Upper lobe of left lung (tissue), 6 donors: ENCODE measurements around the gene EML1. TPM values are rescaled to one million over a fixed set of nuclear protein-coding genes. Genes with fewer than 3 reads are reported as not detected.
A peak's percentile ranks its signal among the peaks of the same experiment; 100 is the strongest.

Source experiments
- ATAC-seq, 2 donors: fragments of 200-7000 bp; cut with Tn5 transposase; one replicate each; pipeline ENCODE4 v1.9.1; 2022; ENCODE audit warnings: mild to moderate bottlenecking in 2 of 2, moderate library complexity in 2 of 2; ENCODE audit not compliant: low FRiP score in 2 of 2
- DNase-seq, 2 donors: peaks; one replicate each; pipeline ENCODE4 v3.0.0-alpha.2; 2019 to 2020
- H3K27ac ChIP-seq, 4 donors: fragments of 200-600 bp; sonication (generic); one replicate each; pipeline ENCODE4 v1.5.1; 2016 to 2019
- H3K27me3 ChIP-seq, 4 donors: fragments of 200-600 bp; sonication (generic); one replicate each; pipeline ENCODE4 v1.5.1; 2017 to 2019
- H3K36me3 ChIP-seq, 4 donors: fragments of 200-600 bp; sonication (generic); one replicate each; pipeline ENCODE4 v1.5.1; 2016 to 2019
- H3K4me1 ChIP-seq, 4 donors: fragments of 200-600 bp; sonication (generic); one replicate each; pipeline ENCODE4 v1.5.1; 2018 to 2019
- H3K4me3 ChIP-seq, 4 donors: fragments of 200-600 bp; sonication (generic); one replicate each; pipeline ENCODE4 v1.5.1; 2017 to 2019; ENCODE audit warnings: mild to moderate bottlenecking in 2 of 4, moderate library complexity in 1 of 4
- H3K9me3 ChIP-seq, 4 donors: fragments of 200-600 bp; sonication (generic); one replicate each; pipeline ENCODE4 v1.5.1; 2018 to 2019
- CTCF ChIP-seq, 6 experiments: fragments of 450-650 bp in 4 of 6; fragments of 200-600 bp in 2 of 6; sonication (generic) in 2 of 6; IDR thresholded peaks; one replicate each; pipeline ENCODE4 v1.5.1; 2016 to 2019; ENCODE audit warnings: antibody characterized with exemption in 6 of 6
- EP300 ChIP-seq, 4 donors: sonication (generic); formaldehyde crosslinking; IDR thresholded peaks; one replicate each; pipeline ENCODE4 v1.5.1; 2017; ENCODE audit warnings: antibody characterized with exemption in 4 of 4, control low read depth in 2 of 4
- POLR2A ChIP-seq, 4 donors: fragments of 450-650 bp; IDR thresholded peaks; one replicate each; pipeline ENCODE4 v1.5.1; 2016 to 2017; ENCODE audit warnings: antibody characterized with exemption in 4 of 4, mild to moderate bottlenecking in 2 of 4
- POLR2AphosphoS5 ChIP-seq, 2 donors: sonication (generic); formaldehyde crosslinking; IDR thresholded peaks; one replicate each; pipeline ENCODE4 v1.5.1; 2017; ENCODE audit warnings: antibody characterized with exemption in 2 of 2
- WGBS, 2 donors: methylation state at CpG; one replicate each; pipeline ENCODE4 v1.1.5; 2017 to 2018; 5-methylcytosine and 5-hydroxymethylcytosine counted together
- total RNA-seq, 6 donors: library from RNA; depleted of rRNA in 4 of 6; stranded (reverse); fragments of >200 nt in 4 of 6; gene quantifications; one replicate each; pipeline versions ENCODE4 v1.1.0 to v1.2.1, GENCODE V29; 2016 to 2021
- donor health status: DM: no; HTN: no; CAD: no; lungs with moderate emphysema.
- donor health status: DM: no; HTN: yes; CAD: no; lungs with severe emphysema.

EML1 gene
- total RNA-seq, 6 donors from 2014 or later: 22.2 to 55.5 (median 36.4) TPM

- DNase-seq (no peak), ATAC-seq (no peak)
- H3K4me1 ChIP-seq: peaks cover 8 to 23% (median 16%) of the 10 kb centered on the region in 4 donors
- no peak overlapping the region for H3K4me3 ChIP-seq
- no peak for TF ChIP-seq POLR2AphosphoS5 (IDR thresholded peaks at IDR 0.05)
- TF ChIP-seq POLR2A (IDR thresholded peaks at IDR 0.05): no peak
- no peak for TF ChIP-seq CTCF (IDR thresholded peaks at IDR 0.05)
- TF ChIP-seq EP300 (IDR thresholded peaks at IDR 0.05): no peak
- no peaks in the 10 kb centered on the region for H3K27me3 ChIP-seq
- no peak overlapping the region for H3K27ac ChIP-seq
- 92 to 95% methylated on average over 9 of the region's 9 CpGs for WGBS, 2 donors
- no peaks in the 10 kb centered on the region for H3K9me3 ChIP-seq
- peaks cover 4 to 45% (median 21%) of the 10 kb centered on the region in 4 donors for H3K36me3 ChIP-seq
Measured at GRCh38 chr14:99943620-99944019, 150.4 kb downstream of the EML1 start.

GRCh38 chr14:99944241-99944651 lies 151.0 kb downstream of the EML1 start:
- 81 to 84% methylated on average over 12 to 13 of the region's 13 CpGs for WGBS, 2 donors
- TF ChIP-seq CTCF (IDR thresholded peaks at IDR 0.05) (no peak), POLR2A (IDR thresholded peaks at IDR 0.05) (no peak), EP300 (IDR thresholded peaks at IDR 0.05) (no peak), POLR2AphosphoS5 (IDR thresholded peaks at IDR 0.05) (no peak)
- H3K9me3 ChIP-seq: no peaks in the 10 kb centered on the region
- H3K36me3 ChIP-seq: peaks cover 4 to 39% (median 16%) of the 10 kb centered on the region in 4 donors
- no peak overlapping the region for H3K4me3 ChIP-seq
- DNase-seq: no peak
- no peak overlapping the region for H3K27ac ChIP-seq
- no peaks in the 10 kb centered on the region for H3K27me3 ChIP-seq
- no peak for ATAC-seq
- H3K4me1 ChIP-seq: peaks cover 12 to 28% (median 19%) of the 10 kb centered on the region in 4 donors

GRCh38 chr14:99945732-99946651 lies 152.8 kb downstream of the EML1 start:
- Histone ChIP-seq H3K4me3 (no peak overlapping the region), H3K9me3 (no peaks in the 10 kb centered on the region), H3K36me3 (peaks cover 3 to 23% (median 5%) of the 10 kb centered on the region in 4 donors), H3K27me3 (no peaks in the 10 kb centered on the region), H3K4me1 (peaks cover 13 to 42% (median 27%) of the 10 kb centered on the region in 4 donors), H3K27ac (no peak overlapping the region)
- TF ChIP-seq POLR2A (IDR thresholded peaks at IDR 0.05) (no peak), CTCF (IDR thresholded peaks at IDR 0.05) (no peak), EP300 (IDR thresholded peaks at IDR 0.05) (no peak), POLR2AphosphoS5 (IDR thresholded peaks at IDR 0.05) (no peak)
- WGBS, 2 donors: 56 to 61% methylated on average over 15 to 17 of the region's 17 CpGs
- DNase-seq: peak in 1 of 2 donors; percentile 55
- ATAC-seq: no peak

GRCh38 chr14:99946652-99947489 lies 153.7 kb downstream of the EML1 start:
- WGBS, 2 donors: 38 to 42% methylated on average over 26 to 32 of the region's 33 CpGs
- Histone ChIP-seq H3K36me3 (peaks cover 0 to 16% (median 5%) of the 10 kb centered on the region in 4 donors), H3K27ac (peak overlapping the region in 1 of 4 donors; percentile 1), H3K9me3 (no peaks in the 10 kb centered on the region), H3K27me3 (no peaks in the 10 kb centered on the region), H3K4me1 (peaks cover 13 to 46% (median 29%) of the 10 kb centered on the region in 4 donors), H3K4me3 (no peak overlapping the region)
- peak; percentile 60 to 61 for ATAC-seq
- TF ChIP-seq EP300 (IDR thresholded peaks at IDR 0.05) (no peak), POLR2AphosphoS5 (IDR thresholded peaks at IDR 0.05) (no peak), CTCF (IDR thresholded peaks at IDR 0.05) (peak; percentile 48 to 89 (median 68)), POLR2A (IDR thresholded peaks at IDR 0.05) (no peak)
- peak in 1 of 2 donors; percentile 82 for DNase-seq
